SK-N-MC (cell line): ENCODE results near the gene RAB11FIP3.

ENCODE experiments used
- EZH2 ChIP-seq: fragments of 200-600 bp; sonication (generic); IDR thresholded peaks from one replicate; pipeline ENCODE4 v1.6.1; 2017; ENCODE audit warnings: antibody characterized with exemption
- FOXP2 ChIP-seq: optimal IDR thresholded peaks from 2 replicates; pipeline ENCODE3; 2011; ENCODE audit warnings: mild to moderate bottlenecking, moderate library complexity; ENCODE audit not compliant: insufficient read depth; ENCODE audit errors: extremely low read length, control extremely low read depth
- POLR2AphosphoS5 ChIP-seq: IDR thresholded peaks from 2 replicates; pipeline ENCODE4 v1.6.1; 2012; ENCODE audit warnings: mild to moderate bottlenecking, low read depth, low read length, borderline replicate concordance

- no peak for TF ChIP-seq EZH2
- TF ChIP-seq POLR2AphosphoS5 = no peak
- no peak for TF ChIP-seq FOXP2
These were observed 44.8 kb upstream of the RAB11FIP3 start for GRCh38 chr16:380762-381011.
